ENCODE measurements around the gene STIMATE. TPM values are rescaled to one million over a fixed set of nuclear protein-coding genes. Genes with fewer than 3 reads are reported as not detected.

STIMATE gene
- total RNA-seq, 4 donors from 2014 or later: 8.2 to 33.0 (median 16.4) TPM

DNA sequence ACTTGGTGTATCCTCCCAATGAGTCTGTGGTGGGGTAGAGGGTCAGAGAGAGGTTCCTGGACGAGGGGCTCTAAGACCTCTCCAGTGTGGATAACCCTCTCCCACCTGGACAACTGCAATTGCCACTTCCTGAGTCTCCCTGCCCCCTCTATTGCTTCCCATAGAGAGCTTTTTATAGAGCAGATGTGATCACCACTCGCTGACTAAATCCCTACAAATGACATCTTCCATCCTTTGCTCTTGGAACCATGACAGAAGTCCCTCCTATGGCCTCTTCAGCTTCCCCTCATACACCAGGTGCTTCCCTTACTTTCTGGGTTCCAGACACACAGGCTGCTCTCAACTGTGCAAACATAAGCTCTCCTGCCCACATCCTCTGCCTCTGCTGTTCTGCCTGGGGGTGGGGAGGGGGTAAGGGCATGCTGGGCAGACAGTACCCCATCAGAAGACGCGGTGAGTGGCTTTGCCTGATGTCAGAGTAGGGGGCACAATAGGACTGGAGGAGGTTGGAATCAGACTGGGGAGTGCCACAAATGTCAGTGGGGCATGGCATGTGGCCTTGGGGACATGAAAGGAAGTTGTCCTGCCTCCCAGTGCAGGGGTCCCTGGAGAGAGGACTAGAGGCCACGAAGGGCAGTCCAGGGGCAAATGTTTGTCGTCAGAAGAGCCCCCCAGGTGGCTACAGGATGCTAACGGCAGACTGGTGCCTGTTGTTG lies 87.5 kb downstream of the STIMATE start:
- in situ Hi-C loops (cut with MboI; ENCODE audit: low pct_ligation_motif_present in 1 of 4, low pct_unique_long_range_greater_than_20kb in 1 of 4, low sequenced_read_pairs in 3 of 4): no loop called here
- H3K27me3 ChIP-seq: no peaks in the 10 kb centered on the region
- H3K4me1 ChIP-seq: no peaks in the 10 kb centered on the region
- H3K27ac ChIP-seq: no peak overlapping the region
- WGBS, 2 donors (ENCODE audit: low coverage in 1 of 2): 61 to 74% methylated on average over 6 to 7 of the region's 7 CpGs
- H3K36me3 ChIP-seq: no peaks in the 10 kb centered on the region
- intact Hi-C loops (cut with DNase I; ENCODE audit: low total_unique reads): no loop called here
- TF ChIP-seq EP300 (IDR thresholded peaks at IDR 0.05; ENCODE audit: low read depth): no peak
- TF ChIP-seq POLR2A (IDR thresholded peaks at IDR 0.05): no peak
- TF ChIP-seq, protein P1, sequence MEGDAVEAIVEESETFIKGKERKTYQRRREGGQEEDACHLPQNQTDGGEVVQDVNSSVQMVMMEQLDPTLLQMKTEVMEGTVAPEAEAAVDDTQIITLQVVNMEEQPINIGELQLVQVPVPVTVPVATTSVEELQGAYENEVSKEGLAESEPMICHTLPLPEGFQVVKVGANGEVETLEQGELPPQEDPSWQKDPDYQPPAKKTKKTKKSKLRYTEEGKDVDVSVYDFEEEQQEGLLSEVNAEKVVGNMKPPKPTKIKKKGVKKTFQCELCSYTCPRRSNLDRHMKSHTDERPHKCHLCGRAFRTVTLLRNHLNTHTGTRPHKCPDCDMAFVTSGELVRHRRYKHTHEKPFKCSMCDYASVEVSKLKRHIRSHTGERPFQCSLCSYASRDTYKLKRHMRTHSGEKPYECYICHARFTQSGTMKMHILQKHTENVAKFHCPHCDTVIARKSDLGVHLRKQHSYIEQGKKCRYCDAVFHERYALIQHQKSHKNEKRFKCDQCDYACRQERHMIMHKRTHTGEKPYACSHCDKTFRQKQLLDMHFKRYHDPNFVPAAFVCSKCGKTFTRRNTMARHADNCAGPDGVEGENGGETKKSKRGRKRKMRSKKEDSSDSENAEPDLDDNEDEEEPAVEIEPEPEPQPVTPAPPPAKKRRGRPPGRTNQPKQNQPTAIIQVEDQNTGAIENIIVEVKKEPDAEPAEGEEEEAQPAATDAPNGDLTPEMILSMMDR (IDR thresholded peaks at IDR 0.05): no peak
- no peak for TF ChIP-seq POLR2AphosphoS5 (IDR thresholded peaks at IDR 0.05)
- no peak for DNase-seq
- H3K4me3 ChIP-seq: no peak overlapping the region
- no peaks in the 10 kb centered on the region for H3K9me3 ChIP-seq

DNA sequence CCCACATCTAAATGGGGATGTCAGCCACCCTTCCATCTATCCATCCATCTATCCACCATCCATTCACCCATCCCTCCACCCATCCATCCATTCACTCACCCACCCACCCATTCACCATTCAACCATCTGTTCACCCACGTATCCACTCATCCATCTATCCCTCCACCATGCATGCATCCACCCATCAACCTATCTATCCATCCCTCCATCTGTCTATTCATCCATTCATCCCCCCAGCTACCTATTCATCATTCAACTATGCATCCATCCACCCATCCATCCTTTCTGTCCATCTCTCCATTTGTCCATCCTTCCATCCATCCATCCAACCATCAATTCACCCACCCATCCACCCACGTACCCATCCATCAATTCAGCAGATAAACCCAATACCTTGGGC lies 88.2 kb downstream of the STIMATE start:
- no peak for DNase-seq
- Histone ChIP-seq H3K27me3 (no peaks in the 10 kb centered on the region), H3K27ac (no peak overlapping the region), H3K9me3 (no peaks in the 10 kb centered on the region), H3K4me1 (no peaks in the 10 kb centered on the region), H3K36me3 (no peaks in the 10 kb centered on the region), H3K4me3 (no peak overlapping the region)
- intact Hi-C loops (cut with DNase I; ENCODE audit: low total_unique reads): no loop called here
- 58 to 79% methylated on average over 2 of the region's 2 CpGs for WGBS, 2 donors (ENCODE audit: low coverage in 1 of 2)
- in situ Hi-C loops (cut with MboI; ENCODE audit: low pct_ligation_motif_present in 1 of 4, low pct_unique_long_range_greater_than_20kb in 1 of 4, low sequenced_read_pairs in 3 of 4): no loop called here
- TF ChIP-seq POLR2A (IDR thresholded peaks at IDR 0.05) (no peak), EP300 (IDR thresholded peaks at IDR 0.05; ENCODE audit: low read depth) (no peak), POLR2AphosphoS5 (IDR thresholded peaks at IDR 0.05) (no peak)
- TF ChIP-seq, protein P1 (IDR thresholded peaks at IDR 0.05): no peak

DNA sequence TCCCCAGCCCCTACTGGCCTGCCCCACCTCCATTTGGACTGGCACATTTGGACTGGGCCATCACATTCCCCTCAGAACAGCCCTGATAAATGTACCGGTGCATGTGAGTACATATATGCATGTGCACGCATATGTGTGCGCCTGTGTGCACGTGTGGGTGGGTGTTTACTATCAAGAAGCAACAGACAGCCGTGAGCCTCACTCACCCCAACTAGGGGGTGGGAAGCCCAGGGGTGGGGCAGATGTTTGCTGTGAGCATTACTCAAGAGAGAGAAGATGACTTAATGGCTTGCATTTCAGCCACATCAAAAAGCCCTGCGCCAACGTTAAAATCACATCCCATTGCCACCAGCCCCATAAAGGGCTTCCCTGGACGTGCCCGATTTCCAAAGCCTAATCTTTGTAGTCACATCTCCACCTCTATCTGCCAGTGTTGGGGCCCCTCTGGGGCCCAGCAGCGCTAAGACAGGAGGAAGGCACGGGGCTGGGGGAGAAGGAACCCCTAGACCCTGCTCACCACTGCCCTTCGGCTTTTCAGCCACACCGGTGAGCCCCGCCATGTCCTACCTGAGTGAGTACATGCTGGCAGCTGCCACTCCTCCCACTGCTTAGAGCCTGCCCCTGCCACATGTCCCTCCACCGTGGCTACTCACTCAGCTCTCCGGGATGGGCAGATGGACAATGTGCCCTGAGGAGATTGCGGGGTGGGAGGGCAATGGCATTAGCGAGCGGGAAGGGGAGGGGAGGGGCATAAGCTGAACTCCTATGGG lies 91.9 kb downstream of the STIMATE start:
- WGBS, 2 donors (ENCODE audit: low coverage in 1 of 2): 83% methylated on average over 19 of the region's 19 CpGs; no CpG with 5 or more reads in 1 of the 2 donors
- TF ChIP-seq, protein P1 (IDR thresholded peaks at IDR 0.05): no peak
- TF ChIP-seq EP300 (IDR thresholded peaks at IDR 0.05; ENCODE audit: low read depth) (no peak), POLR2A (IDR thresholded peaks at IDR 0.05) (no peak), POLR2AphosphoS5 (IDR thresholded peaks at IDR 0.05) (no peak)
- no peak for DNase-seq
- intact Hi-C loops (cut with DNase I; ENCODE audit: low total_unique reads): no loop called here
- Histone ChIP-seq H3K4me1 (no peaks in the 10 kb centered on the region), H3K9me3 (no peaks in the 10 kb centered on the region), H3K36me3 (no peaks in the 10 kb centered on the region), H3K27me3 (no peaks in the 10 kb centered on the region), H3K4me3 (no peak overlapping the region), H3K27ac (no peak overlapping the region)
- in situ Hi-C loops (cut with MboI; ENCODE audit: low pct_ligation_motif_present in 1 of 4, low pct_unique_long_range_greater_than_20kb in 1 of 4, low sequenced_read_pairs in 3 of 4): no loop called here

DNA sequence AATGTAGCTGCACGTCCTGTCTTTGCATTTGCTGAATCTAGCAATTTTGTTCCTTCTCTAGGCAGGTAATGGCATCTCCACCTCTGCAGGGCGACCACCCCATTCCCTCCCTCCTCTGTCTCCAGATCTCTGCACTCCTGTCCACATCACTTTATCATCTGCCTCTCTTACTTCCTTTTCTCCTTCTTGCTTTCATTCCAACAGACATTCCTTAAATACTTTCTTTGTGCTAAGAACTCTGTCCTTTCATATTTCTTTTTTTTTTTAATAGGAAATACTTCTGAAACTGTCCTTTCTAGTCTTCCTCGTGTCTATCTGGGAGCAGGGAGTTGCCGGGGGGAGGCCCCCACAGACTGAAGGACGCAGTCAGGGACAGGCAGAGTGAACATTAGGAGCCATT lies 95.5 kb downstream of the STIMATE start:
- no peaks in the 10 kb centered on the region for H3K27me3 ChIP-seq
- H3K36me3 ChIP-seq: no peaks in the 10 kb centered on the region
- H3K9me3 ChIP-seq: no peaks in the 10 kb centered on the region
- intact Hi-C loops (cut with DNase I; ENCODE audit: low total_unique reads) (no loop called here), in situ Hi-C loops (cut with MboI; ENCODE audit: low pct_ligation_motif_present in 1 of 4, low pct_unique_long_range_greater_than_20kb in 1 of 4, low sequenced_read_pairs in 3 of 4) (no loop called here)
- TF ChIP-seq EP300 (IDR thresholded peaks at IDR 0.05; ENCODE audit: low read depth) (no peak), POLR2A (IDR thresholded peaks at IDR 0.05) (no peak), POLR2AphosphoS5 (IDR thresholded peaks at IDR 0.05) (no peak)
- TF ChIP-seq, protein P1 (IDR thresholded peaks at IDR 0.05): no peak
- H3K27ac ChIP-seq: no peak overlapping the region
- WGBS, 2 donors (ENCODE audit: low coverage in 1 of 2): 31 to 74% methylated on average over 2 to 5 of the region's 5 CpGs
- DNase-seq: no peak
- H3K4me3 ChIP-seq: no peak overlapping the region
- H3K4me1 ChIP-seq: no peaks in the 10 kb centered on the region
